ENCODE data around the gene WNK2.

The WNK2 gene

DNA sequence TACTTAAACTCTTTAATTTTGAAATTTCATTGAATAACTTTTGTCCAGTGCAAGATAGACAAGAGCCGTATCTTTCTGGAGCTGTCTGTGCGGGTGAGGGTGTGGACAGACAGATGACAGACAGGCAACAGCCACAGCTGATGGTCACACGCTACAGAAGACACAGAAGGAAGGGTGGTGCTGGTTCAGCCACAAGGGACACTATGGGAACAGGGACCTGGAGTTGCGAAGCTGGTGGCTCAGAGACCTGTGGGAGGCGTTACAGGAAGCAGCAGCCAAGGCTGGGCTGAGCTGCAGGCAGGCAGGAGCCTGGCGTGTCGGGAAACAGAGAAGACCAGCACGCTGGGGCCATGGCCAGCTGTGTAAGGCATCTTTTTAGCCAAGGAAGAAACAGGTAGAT, 104.4 kb downstream of the WNK2 start:
- in situ Hi-C loops (cut with HindIII; ENCODE audit: low sequenced_read_pairs) = no loop called here

DNA sequence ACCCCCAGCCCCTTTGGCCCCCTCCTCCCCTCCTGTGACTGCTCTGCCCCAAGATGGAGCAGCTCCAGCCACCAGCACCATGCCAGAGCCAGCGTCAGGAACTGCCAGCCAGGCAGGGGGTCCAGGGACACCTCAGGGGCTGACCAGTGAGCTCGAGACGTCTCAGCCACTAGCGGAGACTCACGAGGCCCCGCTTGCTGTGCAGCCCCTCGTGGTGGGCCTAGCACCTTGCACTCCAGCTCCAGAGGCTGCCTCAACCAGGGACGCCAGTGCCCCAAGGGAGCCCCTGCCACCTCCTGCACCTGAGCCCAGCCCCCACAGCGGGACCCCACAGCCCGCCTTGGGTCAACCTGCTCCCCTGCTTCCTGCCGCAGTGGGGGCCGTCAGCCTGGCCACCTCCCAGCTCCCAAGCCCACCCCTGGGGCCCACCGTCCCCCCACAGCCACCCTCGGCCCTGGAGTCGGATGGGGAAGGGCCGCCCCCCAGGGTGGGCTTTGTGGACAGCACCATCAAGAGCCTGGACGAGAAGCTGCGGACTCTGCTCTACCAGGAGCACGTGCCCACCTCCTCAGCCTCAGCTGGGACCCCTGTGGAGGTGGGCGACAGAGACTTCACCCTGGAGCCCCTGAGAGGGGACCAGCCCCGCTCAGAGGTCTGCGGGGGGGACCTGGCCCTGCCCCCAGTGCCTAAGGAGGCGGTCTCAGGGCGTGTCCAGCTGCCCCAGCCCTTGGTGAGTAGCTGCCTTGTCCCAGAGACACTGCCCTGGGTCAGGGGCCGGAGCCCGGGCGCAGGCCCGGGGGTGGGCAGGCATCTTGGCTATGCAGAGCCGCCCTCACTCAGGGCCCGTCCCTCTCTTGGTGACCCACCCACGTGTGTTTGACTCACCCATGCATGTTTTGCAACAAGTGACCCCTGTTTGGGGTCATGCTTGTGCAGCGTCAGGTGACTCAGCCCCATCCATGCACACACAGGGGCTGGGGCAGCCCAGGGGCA, 105.2 kb downstream of the WNK2 start:
- in situ Hi-C loops (cut with HindIII; ENCODE audit: low sequenced_read_pairs) = no loop called here

DNA sequence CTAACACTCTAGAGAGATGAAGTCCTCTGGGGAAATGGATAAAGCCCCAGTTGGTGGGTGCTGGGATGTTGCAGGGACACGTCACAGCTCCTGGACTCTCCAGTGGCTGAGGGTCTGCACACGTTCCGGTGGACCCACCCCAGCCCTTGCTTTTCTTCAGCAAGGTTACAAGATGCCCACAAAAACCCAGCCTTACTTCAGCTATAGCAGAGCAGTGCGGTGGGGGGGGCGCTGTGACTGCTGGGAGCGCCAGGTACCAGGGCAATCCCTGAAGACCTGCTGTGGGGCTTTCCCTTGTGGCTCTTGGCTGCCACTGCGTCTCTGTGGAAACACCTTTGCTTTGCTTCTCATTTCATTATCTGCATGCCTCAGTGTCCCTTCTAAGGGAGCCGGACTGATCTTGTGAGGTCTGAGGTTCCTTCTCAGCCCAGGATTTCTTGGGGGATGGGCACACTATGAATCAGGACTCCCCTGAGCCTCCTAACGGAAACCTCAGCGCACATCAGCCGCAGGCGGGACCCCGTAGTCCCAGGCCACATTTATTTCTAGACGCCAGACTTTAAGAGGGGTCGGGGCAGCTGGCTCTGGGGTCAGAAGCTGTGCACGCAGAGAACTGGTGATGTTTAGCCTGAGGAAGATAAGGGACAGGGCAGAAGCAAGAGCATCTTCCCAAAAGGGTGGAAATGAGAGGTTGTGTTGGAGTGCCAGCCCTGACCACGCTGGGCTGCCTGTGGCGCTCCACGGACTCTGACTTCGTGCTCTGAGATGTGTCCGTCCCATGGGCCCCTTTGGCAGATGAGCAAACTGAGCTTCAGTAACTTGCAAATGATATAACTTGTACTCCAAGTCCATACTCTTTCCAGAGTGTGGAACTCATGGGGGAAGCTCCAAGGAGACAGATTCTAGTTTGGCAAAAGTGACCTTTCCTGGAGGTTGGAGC, 106.8 kb downstream of the WNK2 start:
- in situ Hi-C loops (cut with HindIII; ENCODE audit: low sequenced_read_pairs) = loop anchor here (5.0 kb wide), 1 partner anchor 103 kb away; no protein-coding TSS in a partner anchor

DNA sequence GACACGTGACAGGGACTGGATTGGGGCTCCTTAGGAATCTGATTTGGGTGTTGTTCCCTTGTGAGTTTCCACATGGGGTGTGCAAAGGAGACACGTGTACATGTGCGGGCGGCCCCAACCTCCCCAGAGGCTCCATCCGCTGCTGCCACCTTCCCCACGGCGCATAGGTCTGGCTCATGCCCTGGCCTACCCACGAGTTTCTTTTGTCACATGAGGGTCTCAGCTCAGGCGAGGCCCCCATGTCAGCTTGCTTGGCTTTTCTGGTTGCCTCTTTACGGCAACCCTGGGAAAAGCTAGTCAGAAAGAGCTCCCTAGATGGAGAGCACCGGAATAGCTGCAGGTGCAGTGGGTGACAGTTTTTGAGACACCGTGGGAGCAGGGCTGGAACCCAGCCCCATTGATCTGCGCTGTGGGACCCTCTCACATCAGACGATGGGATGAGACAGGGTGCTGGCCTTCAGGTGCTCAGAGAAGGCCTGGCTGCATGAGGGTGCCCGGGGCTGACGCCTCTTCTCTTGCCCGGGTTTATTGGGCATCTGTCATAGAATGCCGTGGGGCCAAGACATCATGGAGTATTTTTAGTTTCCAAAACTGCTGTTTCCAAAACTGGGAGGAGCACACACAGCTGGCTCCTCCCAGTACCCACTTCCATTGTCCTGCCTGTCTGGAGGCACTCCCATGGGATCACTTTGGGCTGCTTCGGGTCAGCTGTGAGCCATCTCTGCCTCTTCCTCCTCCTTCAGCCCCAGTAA, 107.8 kb downstream of the WNK2 start:
- in situ Hi-C loops (cut with HindIII; ENCODE audit: low sequenced_read_pairs) = loop anchor here (5.0 kb wide), 1 partner anchor 104 kb away; no protein-coding TSS in a partner anchor

DNA sequence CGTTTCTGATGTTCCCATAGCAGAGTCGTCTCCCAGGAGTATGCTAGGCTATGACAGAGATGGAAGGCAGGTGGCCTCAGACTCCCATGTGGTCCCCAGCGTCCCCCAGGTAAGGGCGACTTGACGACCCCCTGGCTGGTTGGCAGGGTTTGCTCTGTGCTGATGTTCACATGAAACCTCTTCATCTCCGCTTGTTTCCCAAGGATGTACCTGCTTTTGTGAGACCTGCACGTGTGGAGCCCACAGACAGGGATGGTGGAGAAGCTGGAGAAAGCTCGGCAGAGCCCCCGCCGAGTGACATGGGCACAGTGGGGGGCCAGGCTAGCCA, 108.3 kb downstream of the WNK2 start:
- in situ Hi-C loops (cut with HindIII; ENCODE audit: low sequenced_read_pairs) = loop anchor here (5.0 kb wide), 1 partner anchor 105 kb away; no protein-coding TSS in a partner anchor

DNA sequence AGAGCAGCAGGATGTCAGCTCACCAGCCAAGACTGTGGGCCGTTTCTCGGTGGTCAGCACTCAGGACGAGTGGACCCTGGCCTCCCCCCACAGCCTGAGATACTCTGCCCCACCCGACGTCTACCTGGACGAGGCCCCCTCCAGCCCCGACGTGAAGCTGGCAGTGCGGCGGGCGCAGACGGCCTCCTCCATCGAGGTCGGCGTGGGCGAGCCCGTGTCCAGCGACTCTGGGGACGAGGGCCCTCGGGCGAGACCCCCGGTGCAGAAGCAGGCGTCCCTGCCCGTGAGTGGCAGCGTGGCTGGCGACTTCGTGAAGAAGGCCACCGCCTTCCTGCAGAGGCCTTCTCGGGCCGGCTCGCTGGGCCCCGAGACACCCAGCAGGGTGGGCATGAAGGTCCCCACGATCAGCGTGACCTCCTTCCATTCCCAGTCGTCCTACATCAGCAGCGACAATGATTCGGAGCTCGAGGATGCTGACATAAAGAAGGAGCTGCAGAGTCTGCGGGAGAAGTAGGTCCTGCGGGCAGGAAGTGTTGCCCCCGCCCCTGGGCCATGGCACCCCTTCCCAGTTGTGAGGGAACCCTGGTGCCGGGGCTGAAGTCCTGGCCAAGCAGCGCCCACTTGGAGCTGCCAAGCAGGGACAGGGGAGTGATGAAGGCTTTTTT, 108.9 kb downstream of the WNK2 start:
- in situ Hi-C loops (cut with HindIII; ENCODE audit: low sequenced_read_pairs) = loop anchor here (5.0 kb wide), 1 partner anchor 105 kb away; no protein-coding TSS in a partner anchor

DNA sequence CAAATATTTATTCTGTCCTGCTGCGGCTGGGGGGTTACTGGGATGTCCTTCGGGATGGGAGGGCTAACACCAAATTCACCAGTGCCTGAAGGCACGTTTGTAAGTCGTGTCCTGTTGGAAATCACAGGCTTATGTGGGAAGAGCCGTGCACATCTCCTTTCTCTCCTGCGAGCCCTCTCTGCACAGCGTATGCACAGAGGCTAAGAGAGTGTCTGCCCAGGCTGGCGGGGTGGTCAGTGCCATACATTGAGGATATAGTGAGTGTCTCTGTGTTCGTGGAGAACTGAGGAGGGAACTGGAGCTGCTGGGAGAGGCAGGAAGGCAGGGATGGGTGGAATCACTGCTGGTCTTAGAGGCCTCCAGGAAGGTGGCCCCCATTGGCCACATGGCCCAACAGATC, 110.1 kb downstream of the WNK2 start:
- in situ Hi-C loops (cut with HindIII; ENCODE audit: low sequenced_read_pairs) = loop anchor here (5.0 kb wide), 1 partner anchor 107 kb away; no protein-coding TSS in a partner anchor

DNA sequence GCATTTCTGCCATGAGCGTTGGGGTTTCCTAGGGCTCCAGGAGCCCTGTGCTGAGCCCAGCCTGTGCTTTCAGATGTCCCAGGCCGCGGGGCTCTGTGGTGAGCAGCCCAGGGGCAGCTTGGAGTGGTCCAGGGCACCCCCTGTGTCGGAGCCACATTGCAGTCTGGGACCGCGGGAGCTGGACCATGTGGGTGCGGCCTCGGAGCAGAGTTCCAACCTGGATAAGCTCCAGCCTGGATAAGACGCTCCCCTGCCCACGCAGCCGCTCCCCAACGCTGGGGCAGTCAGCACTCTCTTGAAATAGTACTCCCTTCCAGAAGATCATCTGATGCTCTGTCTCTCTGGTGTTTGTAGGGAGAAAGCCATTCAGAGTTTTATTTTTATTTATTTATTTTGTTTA, 111.1 kb downstream of the WNK2 start:
- in situ Hi-C loops (cut with HindIII; ENCODE audit: low sequenced_read_pairs) = no loop called here

DNA sequence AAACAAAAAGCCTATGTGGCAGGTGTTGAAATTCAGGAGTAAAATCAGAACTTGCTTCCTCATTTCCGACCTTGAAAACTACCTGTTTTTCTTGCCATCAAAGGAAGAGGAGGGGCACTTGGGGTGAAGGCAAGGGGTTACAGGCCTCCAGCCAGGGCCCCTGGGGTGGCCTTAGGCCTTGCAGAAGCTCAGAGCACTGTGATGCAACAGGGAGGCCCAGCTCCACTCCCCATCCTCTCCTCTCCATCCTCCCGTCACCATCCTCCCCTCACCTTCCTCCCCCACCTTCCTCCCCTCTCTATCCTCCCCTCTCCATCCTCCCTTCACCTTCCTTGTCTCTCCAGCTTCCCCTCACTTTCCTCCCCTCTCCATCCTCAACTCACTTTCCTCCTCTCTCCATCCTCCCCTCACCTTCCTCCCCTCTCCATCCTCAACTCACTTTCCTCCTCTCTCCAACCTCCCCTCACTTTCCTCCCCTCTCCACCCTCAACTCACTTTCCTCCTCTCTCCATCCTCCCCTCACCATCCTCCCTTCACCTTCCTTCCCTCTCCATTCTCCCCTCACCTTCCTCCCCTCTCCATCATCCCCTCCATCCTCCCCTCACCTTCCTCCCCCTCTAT, 111.6 kb downstream of the WNK2 start:
- in situ Hi-C loops (cut with HindIII; ENCODE audit: low sequenced_read_pairs) = no loop called here

DNA sequence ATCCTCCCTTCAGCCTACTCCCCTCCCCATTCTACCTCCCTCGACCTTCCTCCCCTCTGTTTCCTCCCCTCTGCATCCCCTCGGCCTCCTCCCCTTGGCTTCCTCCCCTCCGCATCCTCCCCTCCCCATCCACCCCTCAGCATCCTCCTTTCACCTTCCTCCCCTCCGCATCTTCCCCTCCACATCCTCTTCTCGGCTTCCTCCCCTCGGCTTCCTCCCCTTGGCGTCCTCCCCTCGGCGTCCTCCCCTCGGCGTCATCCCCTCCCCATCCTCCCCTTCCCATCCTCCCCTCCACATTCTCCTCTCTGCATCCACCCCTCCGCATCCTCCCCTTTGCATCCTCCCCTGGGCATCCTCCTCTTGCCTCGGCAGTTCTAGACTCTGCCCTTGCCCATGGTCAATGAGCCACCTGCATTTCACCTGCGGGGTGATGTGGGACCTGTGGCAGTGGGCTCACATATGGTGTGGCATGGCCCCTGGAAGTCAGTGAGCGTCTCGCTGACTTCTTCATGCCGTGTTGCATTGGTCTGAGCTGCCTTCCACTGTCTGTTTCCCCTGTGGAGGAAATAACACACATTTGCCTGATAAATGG, 113.0 kb downstream of the WNK2 start:
- in situ Hi-C loops (cut with HindIII; ENCODE audit: low sequenced_read_pairs) = no loop called here

DNA sequence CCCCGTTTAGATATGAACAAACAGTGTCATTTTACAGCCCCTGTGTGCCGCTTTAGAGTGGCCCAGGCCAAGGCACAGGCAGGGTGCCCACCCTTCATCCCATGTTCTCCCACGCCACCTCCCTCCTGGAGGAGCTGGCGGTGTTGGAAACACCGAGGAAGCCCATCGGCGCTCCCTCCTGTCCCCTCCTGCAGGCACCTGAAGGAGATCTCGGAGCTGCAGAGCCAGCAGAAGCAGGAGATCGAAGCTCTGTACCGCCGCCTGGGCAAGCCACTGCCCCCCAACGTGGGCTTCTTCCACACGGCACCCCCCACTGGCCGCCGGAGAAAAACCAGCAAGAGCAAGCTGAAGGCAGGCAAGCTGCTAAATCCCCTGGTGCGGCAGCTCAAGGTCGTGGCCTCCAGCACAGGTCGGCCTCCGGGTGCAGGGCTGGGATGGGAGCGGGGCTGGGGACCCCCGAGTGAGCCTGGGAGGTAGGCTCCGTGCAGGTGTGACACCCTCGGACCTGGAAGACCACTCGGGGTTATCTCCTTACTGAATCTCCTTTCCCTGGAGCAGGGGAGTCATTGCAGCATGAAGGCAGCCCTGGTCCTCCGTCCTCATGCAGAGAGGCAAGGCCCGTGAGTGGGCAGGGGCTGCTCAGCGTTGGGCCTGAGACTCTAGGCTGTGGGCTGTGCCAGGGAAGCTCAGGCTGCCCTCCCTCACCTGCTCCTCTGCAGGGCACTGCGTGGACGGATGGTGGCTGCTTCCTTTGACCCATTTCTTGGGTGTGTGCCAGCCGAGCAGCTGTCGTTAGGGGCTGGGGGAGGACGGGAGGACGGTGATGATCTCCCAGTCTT, 113.9 kb downstream of the WNK2 start:
- in situ Hi-C loops (cut with HindIII; ENCODE audit: low sequenced_read_pairs) = no loop called here

DNA sequence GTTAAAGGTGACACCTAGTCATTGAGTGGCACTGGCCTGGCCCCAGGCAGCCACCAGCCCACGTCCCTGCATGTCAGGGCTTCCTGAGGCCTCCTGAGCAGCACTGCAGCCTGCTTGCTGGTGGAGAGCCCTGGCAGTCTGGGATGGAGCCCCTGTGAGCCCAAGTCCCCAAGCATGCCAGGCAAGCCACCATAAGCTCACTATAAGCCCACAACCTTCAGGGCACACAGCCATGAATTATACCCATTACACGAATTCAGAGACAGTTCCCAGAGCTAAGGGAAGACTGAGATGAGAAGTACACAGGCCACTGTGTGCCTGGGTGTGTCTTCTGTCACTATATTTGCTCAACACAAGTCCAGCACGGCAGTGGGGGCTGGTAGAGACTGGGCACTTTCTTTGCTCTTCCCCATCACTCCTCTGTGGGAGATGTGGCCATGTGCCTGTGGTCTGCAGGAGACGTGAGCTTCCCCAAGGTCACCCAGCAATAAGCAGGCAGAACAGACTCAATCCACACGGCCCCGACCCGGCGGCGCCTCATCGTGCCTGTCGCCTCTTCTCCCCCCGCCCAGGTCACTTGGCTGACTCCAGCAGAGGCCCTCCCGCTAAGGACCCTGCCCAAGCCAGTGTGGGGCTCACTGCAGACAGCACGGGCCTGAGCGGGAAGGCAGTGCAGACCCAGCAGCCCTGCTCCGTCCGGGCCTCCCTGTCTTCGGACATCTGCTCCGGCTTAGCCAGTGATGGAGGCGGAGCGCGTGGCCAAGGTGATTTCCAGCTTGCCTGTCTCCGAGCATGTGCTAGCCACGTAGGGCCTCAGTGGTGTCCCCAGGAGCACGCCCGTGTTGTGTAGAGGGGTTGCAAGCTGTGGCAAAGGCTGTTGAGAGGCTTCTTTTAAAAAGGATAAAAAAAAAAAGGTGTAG, 114.8 kb downstream of the WNK2 start:
- in situ Hi-C loops (cut with HindIII; ENCODE audit: low sequenced_read_pairs) = no loop called here

DNA sequence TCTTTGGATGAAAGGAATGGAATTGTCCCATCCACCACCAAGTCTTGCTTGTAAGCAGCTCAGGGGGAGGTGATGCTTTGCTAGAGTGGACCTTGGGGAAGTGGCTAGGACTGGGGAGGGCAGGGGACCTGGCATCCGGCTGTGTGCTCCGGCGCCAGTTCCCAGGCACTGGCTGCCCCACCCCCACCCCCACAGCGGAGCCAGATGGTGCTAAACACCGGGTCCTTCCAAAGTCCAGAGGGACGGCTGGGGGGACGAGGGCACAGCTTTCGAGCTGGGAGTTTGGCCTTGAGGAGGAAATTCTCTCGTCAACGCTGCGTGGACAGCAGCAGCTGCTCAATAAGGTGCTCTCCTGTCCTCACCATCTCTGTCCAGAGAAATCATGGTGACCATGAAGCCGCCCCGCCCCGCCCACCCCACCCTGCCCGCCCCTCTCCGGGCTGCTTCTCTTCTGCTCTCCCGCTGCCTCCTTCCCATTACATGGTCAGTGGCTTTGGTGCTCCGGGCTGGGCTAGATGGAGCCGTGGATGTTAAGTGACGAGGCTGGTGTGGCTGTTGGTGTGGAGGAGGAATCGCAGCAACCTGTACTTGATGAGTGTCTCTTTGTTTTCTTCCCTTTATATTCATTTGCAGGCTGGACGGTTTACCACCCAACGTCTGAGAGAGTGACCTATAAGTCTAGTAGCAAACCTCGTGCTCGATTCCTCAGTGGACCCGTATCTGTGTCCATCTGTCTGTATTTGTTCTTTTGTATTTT, 115.7 kb downstream of the WNK2 start:
- in situ Hi-C loops (cut with HindIII; ENCODE audit: low sequenced_read_pairs) = no loop called here

DNA sequence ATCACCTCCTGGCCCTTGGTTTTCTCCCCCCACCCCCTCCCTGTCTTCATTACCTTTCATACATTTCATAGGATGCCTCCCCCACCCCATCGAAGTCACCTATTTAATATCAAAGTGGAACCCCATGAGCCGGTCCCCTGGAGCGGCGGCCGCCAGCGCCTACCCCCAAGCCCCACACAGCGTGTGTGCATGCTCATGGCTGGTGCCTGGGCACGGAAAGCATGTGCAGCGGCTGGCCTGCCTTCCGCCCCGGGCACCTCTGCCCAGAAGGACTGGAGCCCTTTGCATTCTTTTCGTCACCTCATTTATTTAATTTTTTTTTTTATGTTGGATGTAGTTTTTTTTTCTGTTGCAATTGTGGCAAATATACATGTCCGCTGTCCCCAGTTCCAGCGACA, 116.2 kb downstream of the WNK2 start:
- in situ Hi-C loops (cut with HindIII; ENCODE audit: low sequenced_read_pairs) = no loop called here

DNA sequence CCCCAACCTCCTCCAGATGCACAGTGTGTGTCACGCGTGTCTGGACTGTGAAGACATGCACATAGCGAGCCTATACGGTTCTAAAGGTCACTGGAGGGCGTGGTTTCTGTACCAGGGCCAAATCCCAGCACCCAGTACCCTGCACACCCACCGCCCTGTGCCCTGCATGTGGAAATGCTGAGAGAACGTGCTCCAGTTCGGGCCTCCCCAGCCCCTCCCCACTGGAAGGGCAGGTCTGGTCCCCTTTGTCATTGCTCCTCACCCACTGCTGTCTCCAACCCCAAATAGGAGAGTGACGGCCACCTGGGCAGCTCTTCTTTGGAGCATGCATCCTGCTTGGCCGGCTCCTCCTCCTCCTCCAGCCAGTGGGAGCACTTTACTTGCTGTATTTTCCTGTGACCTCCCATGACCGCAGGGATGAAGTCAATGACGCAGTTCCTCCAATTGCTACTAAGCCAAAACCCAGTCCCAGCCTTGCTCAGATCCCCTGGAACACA, 116.7 kb downstream of the WNK2 start:
- in situ Hi-C loops (cut with HindIII; ENCODE audit: low sequenced_read_pairs) = no loop called here

DNA sequence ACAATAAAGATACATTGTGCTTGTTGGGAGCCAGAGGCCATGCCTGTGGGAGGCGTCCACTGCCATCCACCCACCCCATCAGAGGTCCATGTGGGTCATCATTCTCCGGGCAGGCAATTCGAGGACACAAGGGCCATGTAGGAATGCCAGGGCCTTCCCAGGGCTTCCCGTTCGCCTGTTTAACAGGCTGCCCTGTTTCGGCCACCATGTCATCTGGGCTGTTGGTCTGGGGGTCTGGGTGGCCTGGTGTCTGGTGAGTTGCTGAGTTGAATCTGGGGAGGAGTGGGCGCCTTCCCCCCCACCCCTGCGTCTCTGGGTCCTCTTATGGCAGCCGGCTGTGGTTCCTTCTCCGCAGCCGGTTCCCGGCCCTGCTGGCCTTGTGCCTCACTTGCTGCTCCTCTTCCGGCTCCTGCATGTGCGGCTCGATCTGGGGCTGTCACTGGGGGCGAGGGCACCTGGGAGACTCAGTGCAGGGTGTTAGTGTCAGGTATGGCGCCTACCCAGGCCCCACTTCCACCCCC, 117.4 kb downstream of the WNK2 start:
- in situ Hi-C loops (cut with HindIII; ENCODE audit: low sequenced_read_pairs) = no loop called here

Measured in endothelial cell of hepatic sinusoid (primary cell).